A673 (cell line): ENCODE results near the gene NSUN6. TPM values are rescaled to one million over a fixed set of nuclear protein-coding genes. Genes with fewer than 3 reads are reported as not detected.

ENCODE experiments used
- BruUV-seq: library from RNA; stranded (reverse); fragments of 400-500 nt; replicated peaks from 2 replicates; lab custom pipeline; 2021; lab: Mats Ljungman, UMichigan
- CTCF ChIA-PET: fragments of 300-600 bp; sonication (Branson Sonifier 250); formaldehyde crosslinking; loops from one replicate; lab custom pipeline; 2022; ENCODE audit warnings: antibody characterized with exemption; lab: Charles Lee
- POLR2A ChIA-PET: fragments of 300-600 bp; sonication (Branson Sonifier 250); formaldehyde crosslinking; loops from one replicate; lab custom pipeline; 2022; ENCODE audit warnings: antibody characterized with exemption; ENCODE audit not compliant: low non-redundant PET; lab: Charles Lee
- DNase-seq: peaks from one replicate; pipeline ENCODE4 v3.0.0-alpha.2; 2015; ENCODE audit warnings: low spot score
- H3K27ac ChIP-seq: fragments of 200-600 bp; sonication (generic); 2 replicates; pipeline ENCODE4 v1.5.1; 2016; ENCODE audit warnings: mixed run types, low read depth, mild to moderate bottlenecking, mixed read lengths, antibody characterized with exemption, low read length; ENCODE audit not compliant: poor library complexity, severe bottlenecking
- H3K27me3 ChIP-seq: fragments of 200-600 bp; sonication (generic); replicated peaks from 2 replicates; pipeline ENCODE4 v1.6.1; 2017; ENCODE audit warnings: mixed run types, low read depth, mild to moderate bottlenecking, mixed read lengths, antibody characterized with exemption, low read length; ENCODE audit not compliant: insufficient read depth, poor library complexity
- H3K36me3 ChIP-seq: fragments of 200-600 bp; sonication (generic); 2 replicates; pipeline ENCODE4 v1.6.1; 2016; ENCODE audit warnings: mixed run types, mild to moderate bottlenecking, mixed read lengths, antibody characterized with exemption, low read length; ENCODE audit not compliant: insufficient read depth, poor library complexity, severe bottlenecking
- H3K4me1 ChIP-seq: fragments of 200-600 bp; sonication (generic); 2 replicates; pipeline ENCODE4 v1.6.1; 2017; ENCODE audit warnings: mixed run types, mild to moderate bottlenecking, mixed read lengths, antibody characterized with exemption, low read length; ENCODE audit not compliant: insufficient read depth, poor library complexity, severe bottlenecking
- H3K4me3 ChIP-seq: fragments of 200-600 bp; sonication (generic); 2 replicates; pipeline ENCODE4 v1.5.1; 2016; ENCODE audit warnings: low read depth, mixed run types, mild to moderate bottlenecking, mixed read lengths, low read length; ENCODE audit not compliant: poor library complexity, severe bottlenecking
- H3K9me3 ChIP-seq: fragments of 200-600 bp; sonication (generic); 2 replicates; pipeline ENCODE4 v1.6.1; 2016; ENCODE audit warnings: mixed run types, low read depth, mild to moderate bottlenecking, mixed read lengths, antibody characterized with exemption, low read length; ENCODE audit not compliant: poor library complexity, severe bottlenecking
- CTCF ChIP-seq: fragments of 300-800, 200-600 bp; sonication (generic); conservative IDR thresholded peaks from 2 replicates; pipeline ENCODE4 v1.5.1; 2017; ENCODE audit warnings: low read depth, mild to moderate bottlenecking, antibody characterized with exemption, low read length, moderate library complexity, mixed read lengths
- EZH2 ChIP-seq: fragments of 200-600 bp; sonication (generic); IDR thresholded peaks from 2 replicates; pipeline ENCODE4 v1.6.1; 2017; ENCODE audit warnings: borderline replicate concordance, low read depth, mild to moderate bottlenecking, mixed read lengths, antibody characterized with exemption, low read length; ENCODE audit not compliant: poor library complexity, severe bottlenecking
- intact Hi-C: fragments of 100-400 bp; cut with micrococcal nuclease; formaldehyde crosslinking; loops from one replicate; pipeline ENCODE4 v1.10.0; 2022; ENCODE audit not compliant: unreplicated experiment
- total RNA-seq: library from RNA; stranded (reverse); gene quantifications from 2 replicates; pipeline ENCODE4 v1.2.3, GENCODE V29; 2021

Gene NSUN6
- total RNA-seq, 1 experiment from 2014 or later: 16.4 TPM

DNA sequence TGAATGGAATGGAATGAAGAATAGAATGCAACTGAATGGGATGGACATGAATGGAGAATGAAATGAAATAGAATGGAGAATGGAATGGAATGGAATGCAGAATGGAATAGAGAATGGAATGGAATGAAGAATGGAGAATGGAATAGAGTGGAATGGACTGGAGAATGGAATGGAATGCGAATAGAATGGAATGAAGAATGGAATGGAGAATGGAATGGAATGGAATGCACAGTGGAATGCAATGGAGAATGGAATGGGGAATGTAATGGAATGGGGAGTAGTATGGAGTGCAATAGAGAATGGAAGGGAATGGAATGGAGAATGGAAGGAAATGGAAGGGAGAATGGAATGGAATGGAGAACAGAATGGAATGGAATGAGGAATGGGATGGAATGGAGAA is 93.4 kb downstream of the NSUN6 start:
- DNase-seq: no peak
- no TSS peak for BruUV-seq
- ChIA-PET CTCF (no interaction called here), POLR2A (no interaction called here)
- intact Hi-C loops: no loop called here
- H3K9me3 ChIP-seq: no peaks in the 10 kb centered on the region
- no peaks in the 10 kb centered on the region for H3K27me3 ChIP-seq
- H3K27ac ChIP-seq: no peak overlapping the region
- TF ChIP-seq CTCF (no peak), EZH2 (no peak)
- H3K4me1 ChIP-seq: no peaks in the 10 kb centered on the region
- no peaks in the 10 kb centered on the region for H3K36me3 ChIP-seq
- no peak overlapping the region for H3K4me3 ChIP-seq

DNA sequence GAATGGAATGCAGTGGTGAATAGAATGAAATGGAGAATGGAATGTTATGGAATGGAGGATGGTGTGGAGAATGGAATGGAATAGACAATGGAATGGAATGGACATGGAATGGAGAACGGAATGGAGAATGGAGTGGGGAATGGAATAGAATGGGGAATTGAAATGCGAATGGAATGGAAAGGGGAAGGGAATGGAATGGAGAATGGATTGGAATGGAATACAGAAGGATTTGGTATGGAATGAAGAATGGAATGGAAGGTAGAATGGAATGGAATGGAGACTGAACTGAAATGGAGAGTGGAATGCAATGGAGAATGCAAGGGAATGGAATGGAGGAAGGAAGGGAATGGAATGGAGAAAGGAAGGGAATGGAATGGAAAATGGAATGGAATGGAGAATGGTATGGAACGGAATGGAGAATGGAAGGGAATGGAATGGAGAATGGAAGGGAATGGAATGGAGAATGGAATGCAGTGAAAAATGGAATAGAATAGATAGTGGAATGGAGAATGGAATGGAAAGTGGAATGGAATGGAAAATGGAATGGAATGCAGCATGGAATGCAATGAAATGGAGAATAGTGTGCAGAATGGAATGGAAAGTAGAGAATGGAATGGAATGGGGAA is 94.8 kb downstream of the NSUN6 start:
- Histone ChIP-seq H3K36me3 (peaks cover 2% of the 10 kb centered on the region), H3K9me3 (no peaks in the 10 kb centered on the region), H3K27me3 (no peaks in the 10 kb centered on the region), H3K4me3 (no peak overlapping the region), H3K27ac (no peak overlapping the region), H3K4me1 (no peaks in the 10 kb centered on the region)
- DNase-seq: no peak
- ChIA-PET POLR2A (no interaction called here), CTCF (no interaction called here)
- TF ChIP-seq CTCF (no peak), EZH2 (no peak)
- no TSS peak for BruUV-seq
- intact Hi-C loops: no loop called here

- Histone ChIP-seq H3K4me1 (no peaks in the 10 kb centered on the region), H3K27ac (no peak overlapping the region), H3K4me3 (no peak overlapping the region), H3K36me3 (peaks cover 6% of the 10 kb centered on the region), H3K9me3 (no peaks in the 10 kb centered on the region), H3K27me3 (no peaks in the 10 kb centered on the region)
- ChIA-PET POLR2A (no interaction called here), CTCF (no interaction called here)
- TF ChIP-seq CTCF (no peak), EZH2 (no peak)
- BruUV-seq: no TSS peak
- intact Hi-C loops: no loop called here
- no peak for DNase-seq
These were observed 96.9 kb downstream of the NSUN6 start for GRCh38 chr10:18554479-18554878.
